Vagina (tissue), 2 donors: ENCODE data around the gene UBE2E3. TPM values are rescaled to one million over a fixed set of nuclear protein-coding genes. Genes with fewer than 3 reads are reported as not detected.

Experiments used
- DNase-seq, 2 donors: peaks; one replicate each; pipeline ENCODE4 v3.0.0-alpha.2; 2017; ENCODE audit errors: extremely low spot score in 2 of 2
- H3K27ac ChIP-seq: fragments of 200-600 bp; sonication (generic); one replicate; pipeline ENCODE4 v1.5.1; 2019
- H3K27me3 ChIP-seq: fragments of 200-600 bp; sonication (generic); one replicate; pipeline ENCODE4 v1.5.1; 2019
- H3K36me3 ChIP-seq, 2 donors: fragments of 200-600 bp; sonication (generic); one replicate each; pipeline ENCODE4 v1.5.1; 2017 to 2019
- H3K4me1 ChIP-seq: fragments of 200-600 bp; sonication (generic); one replicate; pipeline ENCODE4 v1.5.1; 2019
- H3K4me3 ChIP-seq, 2 donors: fragments of 200-600 bp; sonication (generic); 1 replicate in 1 of 2; 2 replicates in 1 of 2; pipeline ENCODE4 v1.5.1; 2016 to 2019
- H3K9me3 ChIP-seq: fragments of 200-600 bp; sonication (generic); one replicate; pipeline ENCODE4 v1.5.1; 2019
- POLR2A ChIP-seq, 2 donors: fragments of 450-650 bp; IDR thresholded peaks; one replicate each; pipeline ENCODE4 v1.6.1; 2017; ENCODE audit warnings: antibody characterized with exemption in 2 of 2, mild to moderate bottlenecking in 2 of 2, moderate library complexity in 2 of 2
- POLR2AphosphoS5 ChIP-seq, 2 donors: sonication (generic); formaldehyde crosslinking; IDR thresholded peaks; one replicate each; pipeline ENCODE4 v1.9.0; 2017; ENCODE audit warnings: antibody characterized with exemption in 2 of 2, mild to moderate bottlenecking in 2 of 2, low read depth in 1 of 2; ENCODE audit not compliant: insufficient read depth in 1 of 2
- intact Hi-C: fragments of 100-400 bp; cut with DNase I; formaldehyde crosslinking; loops from one replicate; pipeline ENCODE4 v1.15.1; 2023
- total RNA-seq: library from RNA; depleted of rRNA; stranded (reverse); fragments of >200 nt; gene quantifications from one replicate; pipeline ENCODE4 v1.2.3, GENCODE V29; 2016
- TF ChIP-seq, protein P1 (sequence below), 3 experiments: fragments of 450-650 bp in 2 of 3; fragments of 200-600 bp in 1 of 3; sonication (generic) in 1 of 3; IDR thresholded peaks; one replicate each; pipeline ENCODE4 v1.5.1; 2017 to 2019; ENCODE audit warnings: antibody characterized with exemption in 3 of 3, mild to moderate bottlenecking in 2 of 3, moderate library complexity in 2 of 3

The UBE2E3 gene
- total RNA-seq, 1 donor from 2014 or later, result 59.9 TPM

DNA sequence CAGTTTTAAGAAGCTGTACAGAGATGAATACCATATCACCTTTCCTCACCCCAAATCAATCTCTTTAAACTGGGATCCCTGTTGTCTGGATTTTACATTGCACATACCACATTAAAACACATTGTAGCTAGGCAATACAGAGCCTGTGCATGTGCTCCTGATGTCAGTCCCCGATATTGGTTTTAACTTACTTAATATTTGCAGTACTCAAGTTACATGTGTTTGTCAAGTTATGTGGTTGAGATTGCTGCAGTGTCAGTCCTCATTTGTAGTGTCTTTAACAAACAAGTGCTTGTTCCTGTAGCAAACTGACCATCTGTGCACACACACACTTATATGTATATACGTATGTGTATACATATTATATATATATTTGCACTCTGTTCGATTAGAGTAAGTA, 10.4 kb upstream of the UBE2E3 start:
- Histone ChIP-seq H3K27me3 (no peaks in the 10 kb centered on the region), H3K36me3 (no peaks in the 10 kb centered on the region), H3K4me3 (no peak overlapping the region), H3K27ac (no peak overlapping the region), H3K9me3 (no peaks in the 10 kb centered on the region), H3K4me1 (no peaks in the 10 kb centered on the region)
- DNase-seq, result no peak
- intact Hi-C loops, result no loop called here
- TF ChIP-seq POLR2A (IDR thresholded peaks at IDR 0.05), result no peak
- TF ChIP-seq, protein P1, sequence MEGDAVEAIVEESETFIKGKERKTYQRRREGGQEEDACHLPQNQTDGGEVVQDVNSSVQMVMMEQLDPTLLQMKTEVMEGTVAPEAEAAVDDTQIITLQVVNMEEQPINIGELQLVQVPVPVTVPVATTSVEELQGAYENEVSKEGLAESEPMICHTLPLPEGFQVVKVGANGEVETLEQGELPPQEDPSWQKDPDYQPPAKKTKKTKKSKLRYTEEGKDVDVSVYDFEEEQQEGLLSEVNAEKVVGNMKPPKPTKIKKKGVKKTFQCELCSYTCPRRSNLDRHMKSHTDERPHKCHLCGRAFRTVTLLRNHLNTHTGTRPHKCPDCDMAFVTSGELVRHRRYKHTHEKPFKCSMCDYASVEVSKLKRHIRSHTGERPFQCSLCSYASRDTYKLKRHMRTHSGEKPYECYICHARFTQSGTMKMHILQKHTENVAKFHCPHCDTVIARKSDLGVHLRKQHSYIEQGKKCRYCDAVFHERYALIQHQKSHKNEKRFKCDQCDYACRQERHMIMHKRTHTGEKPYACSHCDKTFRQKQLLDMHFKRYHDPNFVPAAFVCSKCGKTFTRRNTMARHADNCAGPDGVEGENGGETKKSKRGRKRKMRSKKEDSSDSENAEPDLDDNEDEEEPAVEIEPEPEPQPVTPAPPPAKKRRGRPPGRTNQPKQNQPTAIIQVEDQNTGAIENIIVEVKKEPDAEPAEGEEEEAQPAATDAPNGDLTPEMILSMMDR (IDR thresholded peaks at IDR 0.05), result no peak

DNA sequence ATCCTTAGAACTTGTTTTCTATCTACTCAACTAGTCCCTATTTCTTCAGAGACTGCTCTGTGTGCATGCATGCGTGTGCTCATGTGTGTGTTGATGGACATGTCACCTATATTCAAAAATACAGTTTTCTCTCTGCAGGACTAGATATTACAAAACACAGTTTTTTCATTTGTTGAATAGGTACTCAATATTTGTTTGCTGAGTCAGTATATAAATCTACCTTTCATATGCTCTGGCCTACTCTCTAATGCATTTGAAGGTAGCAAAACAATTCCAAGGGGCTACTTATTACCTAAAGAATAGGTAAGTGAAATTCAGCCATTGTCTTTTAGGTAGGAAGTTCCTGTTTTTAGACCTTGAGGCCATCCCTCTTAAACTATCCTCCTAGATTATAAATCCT, 8.6 kb upstream of the UBE2E3 start:
- Histone ChIP-seq H3K9me3 (no peaks in the 10 kb centered on the region), H3K4me3 (no peak overlapping the region), H3K27me3 (no peaks in the 10 kb centered on the region), H3K27ac (no peak overlapping the region), H3K4me1 (no peaks in the 10 kb centered on the region), H3K36me3 (no peaks in the 10 kb centered on the region)
- no peak for DNase-seq
- intact Hi-C loops, result no loop called here
- TF ChIP-seq POLR2AphosphoS5 (IDR thresholded peaks at IDR 0.05; ENCODE audit: insufficient read depth in 1 of 2, low read depth in 1 of 2), result no peak
- TF ChIP-seq POLR2A (IDR thresholded peaks at IDR 0.05), result no peak
- TF ChIP-seq, protein P1 (IDR thresholded peaks at IDR 0.05), result no peak

DNA sequence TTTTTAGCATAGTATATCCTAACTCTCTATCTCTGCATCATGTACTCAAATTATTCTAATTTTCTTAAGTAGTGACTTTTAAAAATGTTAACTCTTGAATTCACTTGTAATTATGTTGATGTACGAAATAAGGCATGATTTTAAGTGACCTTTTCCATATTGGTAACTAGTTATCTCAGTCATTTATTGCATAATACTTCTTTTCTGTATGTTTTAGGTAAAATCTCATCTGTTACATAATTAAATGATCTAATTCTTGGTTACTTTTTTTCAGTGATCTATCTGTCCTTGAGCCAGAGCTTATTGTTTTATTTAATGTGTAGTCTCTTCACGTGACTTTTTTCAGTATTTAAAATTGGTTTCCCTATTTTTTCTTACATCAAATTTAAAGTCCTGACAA, 4.8 kb upstream of the UBE2E3 start:
- Histone ChIP-seq H3K36me3 (no peaks in the 10 kb centered on the region), H3K4me1 (peaks cover 10% of the 10 kb centered on the region), H3K4me3 (no peak overlapping the region), H3K9me3 (no peaks in the 10 kb centered on the region), H3K27me3 (no peaks in the 10 kb centered on the region), H3K27ac (no peak overlapping the region)
- no peak for DNase-seq
- intact Hi-C loops, result no loop called here
- no peak for TF ChIP-seq POLR2AphosphoS5 (IDR thresholded peaks at IDR 0.05; ENCODE audit: insufficient read depth in 1 of 2, low read depth in 1 of 2)
- no peak for TF ChIP-seq POLR2A (IDR thresholded peaks at IDR 0.05)
- TF ChIP-seq, protein P1 (IDR thresholded peaks at IDR 0.05), result no peak

DNA sequence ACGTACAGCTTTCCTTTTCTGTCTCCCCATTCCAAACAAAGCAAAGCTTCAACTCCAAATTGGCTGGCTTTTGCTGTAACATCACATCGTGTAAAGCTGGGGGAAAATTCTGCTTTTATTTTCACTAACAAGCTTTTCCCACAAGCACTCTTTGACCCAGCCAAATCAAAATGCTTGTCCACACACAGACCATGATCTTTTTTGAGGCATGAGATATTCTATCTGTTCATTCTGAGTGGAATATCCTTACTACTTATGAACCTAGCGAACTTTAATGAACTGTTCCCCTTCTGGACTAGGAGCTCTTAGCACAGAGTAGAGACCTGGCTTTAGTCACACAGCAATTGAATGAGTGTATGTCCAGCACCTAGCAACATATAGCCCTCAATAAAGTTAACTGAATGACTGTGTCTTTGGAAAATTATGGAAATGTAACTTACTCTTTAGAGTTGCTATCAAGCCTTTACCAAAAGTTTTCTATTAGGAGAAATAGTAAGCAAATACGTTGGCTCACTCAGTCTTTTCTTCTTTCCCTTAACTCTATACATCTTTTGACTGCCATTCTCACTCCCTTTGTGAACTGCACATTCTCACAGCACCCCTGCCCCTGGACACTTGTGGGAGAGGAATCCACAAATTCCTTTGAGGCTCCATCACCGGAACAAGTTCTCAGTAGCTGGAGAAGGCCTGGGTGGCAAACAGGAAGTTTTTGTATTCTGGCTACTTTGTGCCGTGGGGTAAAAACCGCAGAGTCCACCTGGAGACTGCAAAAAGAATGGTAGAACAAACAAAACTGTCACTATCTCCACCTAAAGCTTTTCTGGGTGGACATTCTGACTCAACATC, 1.3 kb upstream of the UBE2E3 start:
- Histone ChIP-seq H3K27me3 (no peaks in the 10 kb centered on the region), H3K4me3 (peak overlapping the region; percentile 75 to 83), H3K36me3 (no peaks in the 10 kb centered on the region), H3K9me3 (no peaks in the 10 kb centered on the region), H3K27ac (peak overlapping the region; percentile 95), H3K4me1 (peaks cover 32% of the 10 kb centered on the region)
- TF ChIP-seq, protein P1 (IDR thresholded peaks at IDR 0.05), result no peak
- TF ChIP-seq POLR2AphosphoS5 (IDR thresholded peaks at IDR 0.05; ENCODE audit: insufficient read depth in 1 of 2, low read depth in 1 of 2) (no peak), POLR2A (IDR thresholded peaks at IDR 0.05) (no peak)
- DNase-seq, result no peak
- intact Hi-C loops, result no loop called here

DNA sequence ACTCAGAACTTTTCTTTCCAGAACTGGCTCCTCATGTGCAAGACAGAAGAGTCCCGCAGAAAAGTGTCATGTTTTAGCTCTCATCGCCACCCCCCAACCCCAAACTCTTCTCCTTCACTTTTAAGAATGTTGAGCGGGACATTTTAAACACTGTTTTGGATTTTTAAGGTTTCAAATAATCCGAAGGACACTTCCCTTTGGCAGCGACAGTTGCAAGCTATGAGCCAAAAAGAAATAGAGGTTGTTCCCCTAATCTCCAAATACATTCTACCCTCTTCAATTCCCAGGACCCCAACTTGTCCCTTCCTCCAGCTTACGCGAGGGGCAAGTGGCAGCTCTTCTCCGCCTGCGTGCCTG, 678 bp upstream of the UBE2E3 start:
- intact Hi-C loops, result no loop called here
- peak overlapping the region; percentile 95 for H3K27ac ChIP-seq

More for the DNA sequence above, 678 bp upstream of the UBE2E3 start:
- TF ChIP-seq, protein P1 (IDR thresholded peaks at IDR 0.05), result no peak
- no peak for TF ChIP-seq POLR2A (IDR thresholded peaks at IDR 0.05)
- no peak for TF ChIP-seq POLR2AphosphoS5 (IDR thresholded peaks at IDR 0.05; ENCODE audit: insufficient read depth in 1 of 2, low read depth in 1 of 2)
- H3K4me1 ChIP-seq, result peaks cover 37% of the 10 kb centered on the region
- H3K36me3 ChIP-seq, result no peaks in the 10 kb centered on the region
- no peaks in the 10 kb centered on the region for H3K27me3 ChIP-seq
- peak in 1 of 2 donors; percentile 88 for DNase-seq
- peak overlapping the region; percentile 75 to 83 for H3K4me3 ChIP-seq
- no peaks in the 10 kb centered on the region for H3K9me3 ChIP-seq
